Activated naive CD4-positive, alpha-beta T cell treated with anti-CD3 and anti-CD28 coated beads, Interleukin-2, amount 50 U/mL, for 72 hours (primary cell): ENCODE results near the gene AKR1C2. TPM values are rescaled to one million over a fixed set of nuclear protein-coding genes. Genes with fewer than 3 reads are reported as not detected.
"Not testable (repeated sequence)": the region's sequence is repeated elsewhere in the genome, so short reads cannot be mapped to it uniquely, and the experiment has no call there.

Experiments used
- ATAC-seq, 2 donors: fragments of 150-1000 bp; cut with Tn5 transposase; 2 replicates each; pipeline ENCODE4 v1.10.0; 2021; ENCODE audit warnings: mild to moderate bottlenecking in 2 of 2, moderate library complexity in 2 of 2
- DNase-seq, 2 donors: peaks; one replicate each; pipeline ENCODE4 v3.0.0; 2021 to 2022; ENCODE audit warnings: low spot score in 2 of 2
- H3K27ac Mint-ChIP-seq, 2 donors: one replicate each; pipeline ENCODE4 v1.8.0; 2022; ENCODE audit warnings: mild to moderate bottlenecking in 2 of 2, mixed read lengths in 2 of 2
- H3K36me3 Mint-ChIP-seq, 2 donors: one replicate each; pipeline ENCODE4 v1.8.0; 2022; ENCODE audit warnings: mixed read lengths in 2 of 2
- H3K9me3 Mint-ChIP-seq, 2 donors: one replicate each; pipeline ENCODE4 v1.8.0; 2022; ENCODE audit warnings: mixed read lengths in 2 of 2
- total RNA-seq, 2 donors: library from RNA; stranded (reverse); gene quantifications; one replicate each; pipeline ENCODE4 v1.2.3, GENCODE V29; 2022

Gene AKR1C2
- total RNA-seq, 2 donors from 2014 or later, result not detected

DNA sequence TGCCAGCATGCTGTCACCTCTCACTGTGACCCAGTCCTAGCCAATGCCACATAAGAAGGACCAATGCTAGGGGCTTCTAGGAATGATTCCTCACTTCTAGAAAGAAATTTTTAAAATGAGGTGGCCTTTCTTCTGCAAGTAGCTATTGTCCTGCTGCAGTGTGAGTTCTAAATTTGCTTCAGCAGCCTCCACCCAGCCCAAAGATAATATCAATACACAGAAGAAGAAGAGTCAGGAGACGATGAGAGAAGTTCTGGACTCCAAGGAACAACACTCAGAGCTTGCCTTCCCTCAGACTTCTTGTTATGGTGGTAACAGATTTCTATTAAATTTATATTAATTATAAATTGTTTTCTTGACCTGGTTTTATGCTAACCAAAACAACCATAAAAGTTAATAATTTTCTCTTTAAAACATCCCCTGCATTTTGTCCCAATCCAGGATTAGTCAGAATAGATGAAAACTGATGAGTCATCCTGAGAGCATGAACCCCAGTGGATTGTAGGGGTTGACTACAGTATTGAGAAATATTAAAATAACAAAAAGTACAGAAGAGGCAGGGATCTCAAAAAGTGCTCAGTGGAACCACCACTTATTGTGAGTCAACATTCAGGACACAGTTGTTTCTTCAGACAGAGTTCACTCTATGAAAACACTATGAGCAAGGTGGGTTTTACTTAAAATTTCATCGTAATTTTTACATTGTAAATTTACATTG is 29.6 kb upstream of the AKR1C2 start:
- no peak for ATAC-seq
- H3K27ac Mint-ChIP-seq, result no peak overlapping the region
- H3K9me3 Mint-ChIP-seq, result peaks cover 11 to 32% of the 10 kb centered on the region in 2 donors

DNA sequence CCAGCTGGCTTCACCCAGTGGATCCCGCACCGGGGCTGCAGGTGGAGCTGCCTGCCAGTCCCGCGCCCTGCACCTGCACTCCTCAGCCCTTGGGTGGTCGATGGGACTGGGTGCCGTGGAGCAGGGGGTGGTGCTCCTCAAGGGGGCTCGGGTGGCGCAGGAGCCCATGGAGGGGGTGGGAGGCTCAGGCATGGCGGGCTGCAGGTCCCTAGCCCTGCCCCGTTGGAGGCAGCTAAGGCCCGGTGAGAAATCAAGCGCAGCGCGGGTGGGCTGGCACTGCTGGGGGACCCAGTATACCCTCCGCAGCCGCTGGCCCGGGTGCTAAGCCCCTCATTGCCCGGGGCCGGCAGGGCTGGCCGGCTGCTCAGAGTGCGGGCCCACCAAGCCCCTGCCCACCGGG is 28.8 kb upstream of the AKR1C2 start:
- not testable (repeated sequence) for ATAC-seq, DNase-seq, H3K27ac Mint-ChIP-seq
- Mint-ChIP-seq H3K9me3 (peaks cover 11 to 32% of the 10 kb centered on the region in 2 donors), H3K36me3 (peaks cover 22% of the 10 kb centered on the region in 2 donors)

More for the DNA sequence above, 29.6 kb upstream of the AKR1C2 start:
- no peak for DNase-seq
- peaks cover 22% of the 10 kb centered on the region in 2 donors for H3K36me3 Mint-ChIP-seq

DNA sequence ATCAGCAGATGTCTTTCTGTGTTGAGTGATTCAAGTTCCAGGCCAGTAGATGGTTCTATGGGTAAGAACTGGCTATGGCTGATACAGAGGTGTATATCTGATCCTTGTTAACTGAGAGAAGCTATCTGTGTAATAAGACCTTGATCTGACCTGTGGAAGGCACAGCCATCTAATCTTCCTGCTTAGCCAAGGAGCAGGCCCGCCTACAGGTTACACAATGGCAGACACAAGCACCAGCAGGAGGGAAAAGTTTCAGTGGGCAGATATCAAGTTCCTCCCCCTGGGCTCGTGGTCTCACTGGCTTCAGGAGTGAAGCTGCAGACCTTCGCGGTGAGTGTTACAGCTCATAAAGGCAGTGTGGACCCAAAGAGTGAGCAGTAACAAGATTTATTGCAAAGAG is 27.9 kb upstream of the AKR1C2 start:
- not testable (repeated sequence) for ATAC-seq, DNase-seq
- peak overlapping the region in 1 of 2 donors; percentile 32 for H3K27ac Mint-ChIP-seq
- H3K36me3 Mint-ChIP-seq, result peaks cover 22% of the 10 kb centered on the region in 2 donors
- H3K9me3 Mint-ChIP-seq, result peaks cover 11 to 32% of the 10 kb centered on the region in 2 donors

DNA sequence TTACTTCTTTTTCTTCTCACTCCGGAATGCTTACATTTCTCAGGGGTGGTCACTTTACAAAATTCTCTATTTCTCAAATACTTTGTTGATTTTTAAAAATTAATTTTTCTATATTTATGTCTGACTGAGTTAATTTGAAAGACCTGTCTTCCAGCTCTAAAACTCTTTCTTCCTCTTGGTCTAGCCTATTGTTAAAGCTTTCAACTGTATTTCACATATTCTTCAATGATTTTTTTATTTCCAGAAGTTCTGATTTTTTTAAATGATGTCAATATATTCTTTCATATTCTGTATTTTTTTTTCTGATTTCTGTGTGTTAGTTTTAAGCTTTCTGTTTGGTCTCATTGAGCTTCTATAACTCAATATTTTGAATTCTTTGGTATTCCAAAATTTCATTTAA is 27.3 kb upstream of the AKR1C2 start:
- DNase-seq (no peak), ATAC-seq (no peak)
- peaks cover 11 to 32% of the 10 kb centered on the region in 2 donors for H3K9me3 Mint-ChIP-seq
- no peak overlapping the region for H3K27ac Mint-ChIP-seq
- peaks cover 22% of the 10 kb centered on the region in 2 donors for H3K36me3 Mint-ChIP-seq

DNA sequence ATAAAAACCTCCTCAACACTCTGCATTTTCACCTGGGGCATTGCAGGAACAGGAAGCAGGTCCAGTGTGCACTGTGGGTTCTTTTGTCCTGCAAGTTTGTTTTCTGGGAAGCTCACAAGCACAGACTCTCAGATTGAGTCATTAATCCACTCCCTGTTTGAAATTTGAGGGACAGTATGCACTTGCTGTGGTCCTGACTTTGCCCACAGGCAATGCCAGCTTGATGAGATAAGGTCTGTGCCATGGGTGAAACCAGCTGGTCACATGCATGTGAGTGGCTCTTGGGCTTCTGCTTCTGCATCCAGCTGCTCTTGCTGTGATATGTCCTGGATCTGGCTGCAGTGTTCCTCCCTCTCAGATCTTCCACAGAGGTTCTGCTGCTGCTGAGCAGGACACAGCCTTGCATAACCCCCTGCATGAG is 21.8 kb upstream of the AKR1C2 start:
- not testable (repeated sequence) for H3K27ac Mint-ChIP-seq, ATAC-seq, H3K9me3 Mint-ChIP-seq, H3K36me3 Mint-ChIP-seq, DNase-seq

DNA sequence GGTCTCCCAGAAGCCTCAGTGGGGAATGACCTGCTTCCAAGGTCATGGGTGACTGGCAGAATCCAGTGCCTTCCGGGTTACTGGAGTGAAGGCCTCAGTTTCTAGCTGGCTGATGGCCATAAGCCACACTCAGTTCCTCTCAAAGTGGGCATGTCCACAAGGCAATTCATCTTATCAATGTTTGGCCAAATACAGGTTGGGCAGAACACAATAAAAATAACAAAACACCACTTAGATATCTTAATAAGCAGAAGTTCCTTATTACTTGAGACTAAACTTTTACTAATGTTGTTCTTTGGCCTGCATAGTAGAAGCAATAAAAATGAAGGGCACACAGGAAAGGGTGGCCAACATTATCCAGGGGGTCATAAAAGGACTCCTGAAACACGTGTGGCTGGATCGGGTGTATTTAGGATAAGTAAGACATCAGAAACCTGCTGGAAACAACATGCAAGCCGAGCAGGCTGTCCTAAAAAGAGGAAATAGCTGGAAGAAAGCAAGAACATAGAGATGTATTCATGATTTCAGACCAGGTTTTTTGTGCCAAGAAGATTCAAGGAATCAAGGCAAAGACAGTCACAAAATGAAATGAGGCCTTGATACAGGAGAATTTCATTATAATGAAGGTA is 19.6 kb upstream of the AKR1C2 start:
- Mint-ChIP-seq H3K27ac (no peak overlapping the region), H3K36me3 (no peaks in the 10 kb centered on the region), H3K9me3 (no peaks in the 10 kb centered on the region)
- ATAC-seq, result no peak
- DNase-seq, result no peak

DNA sequence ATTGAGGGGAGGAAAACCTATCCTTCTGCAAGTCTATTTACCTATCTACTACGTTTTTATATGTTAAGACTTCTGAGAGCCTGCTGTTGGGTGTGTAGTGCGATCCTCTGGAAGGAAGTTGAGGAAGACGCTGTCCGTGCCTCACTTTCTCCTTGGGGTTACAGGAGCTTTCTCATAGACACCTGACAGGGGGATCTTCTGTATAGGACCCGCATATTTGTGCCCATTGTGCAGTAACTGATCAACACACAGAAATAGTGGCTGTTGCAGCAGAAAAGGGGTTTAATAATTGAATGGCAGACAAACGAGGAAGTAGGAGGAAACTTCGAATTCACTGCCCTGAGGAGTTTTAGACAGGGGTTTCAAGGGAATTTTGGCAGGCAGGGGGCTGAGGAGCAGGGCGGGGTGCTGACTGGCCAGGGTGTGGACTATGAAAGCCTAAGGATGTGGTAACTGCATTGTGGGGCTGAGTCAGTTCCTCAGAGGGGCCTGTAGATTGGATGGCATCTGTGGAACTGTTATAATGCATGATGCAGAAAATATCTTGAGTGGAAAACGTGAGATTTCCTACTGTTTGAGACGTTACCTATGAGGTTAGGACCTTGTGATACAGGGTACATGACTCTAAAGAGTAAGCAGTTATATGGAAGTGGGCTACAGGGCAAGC is 18.1 kb upstream of the AKR1C2 start:
- H3K9me3 Mint-ChIP-seq, ATAC-seq, H3K36me3 Mint-ChIP-seq, H3K27ac Mint-ChIP-seq, DNase-seq: not testable (repeated sequence)

DNA sequence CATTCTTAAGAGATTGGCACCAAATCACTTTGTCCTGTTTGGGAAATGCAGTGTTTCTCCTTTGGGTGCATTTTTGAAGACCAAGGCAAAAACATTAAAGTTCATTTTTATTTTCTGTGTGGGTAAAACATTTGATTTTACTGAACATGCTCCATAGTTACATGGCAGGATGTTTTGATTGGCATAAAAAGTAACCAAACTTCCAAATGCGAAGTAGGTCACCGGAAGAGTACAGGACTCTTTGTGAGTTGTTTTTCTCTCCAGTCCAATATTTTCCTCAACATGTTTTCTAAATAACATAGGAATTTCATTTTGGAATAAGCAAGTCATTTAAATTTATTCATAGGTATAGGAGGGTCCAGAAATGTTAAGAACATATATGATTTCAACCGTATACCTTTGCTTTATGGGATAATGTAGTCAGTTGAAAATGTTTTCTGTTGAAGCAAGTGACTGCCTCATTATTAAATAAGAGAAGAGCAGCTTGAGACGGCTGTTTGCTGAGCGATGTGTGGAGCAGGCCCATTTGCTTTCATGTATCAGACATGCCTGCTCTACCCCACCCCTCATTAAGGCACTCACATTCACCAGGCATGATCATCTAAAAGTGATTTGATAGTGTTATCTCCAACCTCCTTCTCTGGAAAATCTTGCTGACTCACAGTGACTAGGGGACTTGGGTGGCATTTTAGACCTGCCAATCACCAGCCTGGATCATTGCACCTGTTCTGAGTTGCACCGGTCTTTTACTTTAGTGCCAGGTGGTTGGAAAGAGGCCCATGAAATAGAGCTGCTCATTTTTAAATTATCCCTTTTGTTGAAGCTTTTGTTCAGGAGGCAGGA is 16.3 kb upstream of the AKR1C2 start:
- not testable (repeated sequence) for H3K9me3 Mint-ChIP-seq, ATAC-seq, DNase-seq, H3K36me3 Mint-ChIP-seq
- H3K27ac Mint-ChIP-seq, result peak overlapping the region in 1 of 2 donors; percentile 55

DNA sequence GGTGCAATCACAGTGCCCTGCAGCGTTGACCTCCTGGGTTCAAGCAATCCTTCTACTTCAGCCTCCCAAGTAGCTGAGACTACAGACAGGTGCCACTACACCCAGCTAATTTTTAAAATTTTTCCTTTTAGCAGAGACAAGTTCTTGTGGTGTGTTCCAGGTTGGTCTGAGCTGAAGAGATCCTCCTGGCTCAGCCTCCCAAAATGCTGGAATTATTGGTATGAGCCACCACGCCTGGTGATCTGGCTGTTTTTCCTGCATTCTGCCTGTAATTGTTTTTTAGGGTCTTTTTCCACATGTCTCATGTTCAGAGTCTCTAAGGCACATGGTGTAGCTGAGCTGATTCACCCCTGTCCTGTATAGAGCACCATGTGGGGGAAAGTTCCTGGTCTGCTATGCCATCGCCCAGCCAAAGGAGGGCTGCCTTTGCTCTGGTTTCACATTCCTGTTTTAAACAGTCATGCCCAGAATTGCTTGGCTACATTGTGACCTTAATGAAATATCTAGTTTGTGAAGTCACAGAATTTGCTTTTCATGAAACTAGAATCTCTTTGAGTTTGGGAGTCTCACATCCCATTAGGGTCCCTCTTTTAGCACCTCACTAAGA is 15.1 kb upstream of the AKR1C2 start:
- DNase-seq, H3K36me3 Mint-ChIP-seq, H3K27ac Mint-ChIP-seq, ATAC-seq, H3K9me3 Mint-ChIP-seq: not testable (repeated sequence)

DNA sequence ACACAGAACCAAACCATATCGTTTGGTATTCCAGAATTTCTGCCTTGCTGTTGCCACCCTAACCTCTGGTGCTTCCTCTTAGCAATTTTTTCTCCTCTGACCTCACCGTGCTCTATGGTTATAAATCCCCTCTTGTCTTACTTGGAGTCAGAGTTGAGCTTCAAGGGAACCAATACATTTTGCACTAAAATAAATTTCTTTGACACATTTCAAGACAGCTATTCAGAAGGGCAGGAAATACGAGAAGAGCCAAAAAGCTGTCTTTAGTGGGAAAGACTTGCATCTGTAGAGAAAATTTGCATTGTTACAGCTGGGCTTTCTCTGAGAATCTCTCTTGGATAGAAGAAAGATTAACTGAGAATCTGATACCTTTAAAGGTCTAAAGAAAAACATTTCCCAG is 14.5 kb upstream of the AKR1C2 start:
- Mint-ChIP-seq H3K27ac (no peak overlapping the region), H3K36me3 (no peaks in the 10 kb centered on the region), H3K9me3 (no peaks in the 10 kb centered on the region)
- DNase-seq (no peak), ATAC-seq (no peak)

DNA sequence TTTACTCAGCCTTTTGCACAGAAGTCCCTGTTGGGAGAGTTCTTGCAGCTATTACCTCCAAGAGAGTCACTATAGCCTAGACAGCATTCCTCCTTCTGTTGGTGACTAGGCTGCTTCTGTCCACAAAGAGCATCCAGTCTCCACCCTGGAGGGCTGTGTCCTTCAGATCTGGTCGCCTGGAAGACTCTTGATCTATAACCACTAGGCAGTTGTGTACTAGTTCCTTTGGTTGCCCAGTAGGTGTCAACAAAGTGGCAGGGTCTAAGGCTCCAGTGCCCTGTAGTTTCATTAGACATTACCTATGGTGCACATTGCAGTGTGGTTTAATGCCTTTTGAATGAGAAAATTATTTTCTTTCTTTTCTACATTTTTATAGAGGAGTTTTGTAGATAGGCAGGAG is 11.3 kb upstream of the AKR1C2 start:
- H3K9me3 Mint-ChIP-seq, result no peaks in the 10 kb centered on the region
- ATAC-seq, result no peak
- DNase-seq, result no peak
- no peaks in the 10 kb centered on the region for H3K36me3 Mint-ChIP-seq
- no peak overlapping the region for H3K27ac Mint-ChIP-seq

DNA sequence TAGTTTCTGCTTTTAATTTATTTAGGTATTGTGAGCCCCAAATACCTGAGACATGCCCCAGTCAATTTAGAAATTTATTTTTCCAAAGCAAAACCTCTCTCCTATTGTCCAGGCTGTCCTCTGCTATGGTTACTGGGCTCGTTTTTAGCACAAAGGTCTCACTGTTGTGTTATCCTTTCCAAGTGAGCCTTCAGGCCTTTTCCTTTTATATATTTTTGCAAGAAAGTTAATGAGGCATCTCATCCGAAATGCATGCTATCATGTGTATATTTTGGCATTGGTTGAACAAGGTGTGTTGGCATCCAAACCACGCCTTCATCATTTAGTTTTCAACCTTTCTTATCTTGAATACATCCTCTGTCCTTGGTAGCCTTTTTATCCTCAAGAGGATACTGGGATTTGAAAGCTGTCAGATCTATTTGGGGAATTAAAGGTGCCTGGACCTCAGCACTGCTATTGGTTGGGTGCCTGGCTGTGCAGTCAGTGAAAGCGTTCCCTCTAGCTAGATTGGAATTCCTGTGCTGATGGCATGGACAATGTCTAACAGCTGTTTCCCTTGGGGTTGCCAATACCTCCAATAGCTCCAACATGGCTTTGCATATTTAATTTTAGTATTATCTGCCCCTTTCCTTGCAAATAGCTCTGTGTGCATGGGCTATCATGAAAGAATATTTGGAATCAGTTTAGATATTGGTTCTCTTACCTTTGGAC is 10.7 kb upstream of the AKR1C2 start:
- not testable (repeated sequence) for ATAC-seq, DNase-seq, H3K9me3 Mint-ChIP-seq, H3K27ac Mint-ChIP-seq, H3K36me3 Mint-ChIP-seq

DNA sequence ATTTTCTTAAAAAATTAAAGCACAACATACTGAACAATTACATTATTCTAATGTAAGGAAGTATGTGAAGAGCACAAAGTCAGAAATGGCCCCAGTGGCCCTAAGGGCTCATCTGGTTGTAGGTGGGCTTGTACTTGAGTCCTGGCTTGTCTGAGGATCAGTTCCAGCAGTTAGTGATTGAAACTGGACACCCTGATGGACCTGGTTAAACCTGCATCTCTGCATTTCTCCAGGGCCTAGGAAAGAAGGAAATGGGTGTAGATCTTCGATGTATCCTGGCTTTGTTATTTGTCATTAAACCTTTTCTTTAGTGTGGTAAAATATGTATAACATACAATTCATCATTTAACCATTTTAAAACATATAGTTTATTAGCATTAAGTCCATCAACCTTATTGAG is 9.7 kb upstream of the AKR1C2 start:
- Mint-ChIP-seq H3K36me3 (no peaks in the 10 kb centered on the region), H3K9me3 (no peaks in the 10 kb centered on the region), H3K27ac (no peak overlapping the region)
- ATAC-seq (no peak), DNase-seq (no peak)

DNA sequence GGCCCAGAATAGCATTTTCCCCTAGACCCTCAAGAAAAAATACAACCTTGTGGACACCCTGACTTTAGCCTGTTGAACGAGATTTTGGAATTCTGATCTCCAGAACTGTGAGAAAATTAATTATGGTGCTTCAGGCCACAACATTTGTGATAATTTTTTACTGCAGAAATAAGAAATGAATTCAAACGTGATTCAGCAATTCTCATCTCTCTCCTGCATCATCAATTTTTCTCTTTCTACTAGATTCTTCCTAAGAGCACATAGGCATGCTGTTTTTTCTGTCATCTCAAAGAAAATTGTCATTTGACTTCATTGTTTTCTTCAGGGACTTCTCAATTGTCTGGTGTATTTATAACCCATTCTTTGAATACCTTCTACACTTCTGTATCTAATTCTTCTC is 8.9 kb upstream of the AKR1C2 start:
- ATAC-seq (no peak), DNase-seq (no peak)
- Mint-ChIP-seq H3K36me3 (no peaks in the 10 kb centered on the region), H3K27ac (no peak overlapping the region), H3K9me3 (no peaks in the 10 kb centered on the region)

DNA sequence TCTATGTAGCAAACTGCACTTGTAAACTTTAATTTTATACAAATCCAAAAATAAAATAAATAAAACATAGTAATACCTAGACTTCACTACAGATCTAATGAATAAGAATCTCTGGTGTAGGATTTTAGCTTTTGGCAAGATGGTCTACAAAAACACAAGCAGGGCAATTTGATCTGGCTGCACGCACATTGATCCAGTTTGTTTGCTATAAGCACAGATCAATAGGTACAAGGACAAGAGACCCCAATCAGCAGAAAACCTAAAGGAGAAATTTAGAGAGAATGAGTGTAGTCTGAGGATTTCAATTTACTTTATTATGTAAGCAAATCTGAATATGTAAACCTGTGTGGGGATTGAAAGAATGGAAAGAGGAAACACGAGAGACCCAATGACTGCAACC is 7.7 kb upstream of the AKR1C2 start:
- not testable (repeated sequence) for ATAC-seq

DNA sequence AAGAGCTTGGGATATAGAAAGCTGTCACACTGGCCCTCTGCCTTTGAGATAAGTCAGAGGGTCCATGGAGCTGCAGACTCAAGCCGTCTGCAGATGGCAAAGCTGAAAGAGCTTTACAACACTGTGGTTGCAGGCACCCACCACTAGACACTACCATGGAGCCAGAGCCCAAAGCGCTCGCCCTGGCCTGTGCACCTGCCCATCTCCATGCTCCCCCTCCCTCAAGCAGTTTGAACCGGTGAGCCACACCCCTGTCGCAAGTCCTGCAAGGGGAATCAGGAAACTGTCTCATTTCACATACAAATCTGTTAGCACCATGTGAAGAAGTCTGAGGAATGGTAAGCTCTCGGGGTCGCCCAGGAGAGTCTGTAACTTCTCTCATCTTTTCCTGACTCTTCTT is 6.4 kb upstream of the AKR1C2 start:
- ATAC-seq, DNase-seq, H3K36me3 Mint-ChIP-seq, H3K27ac Mint-ChIP-seq, H3K9me3 Mint-ChIP-seq: not testable (repeated sequence)

More for the DNA sequence above, 7.7 kb upstream of the AKR1C2 start:
- not testable (repeated sequence) for H3K9me3 Mint-ChIP-seq, DNase-seq, H3K36me3 Mint-ChIP-seq, H3K27ac Mint-ChIP-seq
